ENCODE results near the gene AQP9.

DNA sequence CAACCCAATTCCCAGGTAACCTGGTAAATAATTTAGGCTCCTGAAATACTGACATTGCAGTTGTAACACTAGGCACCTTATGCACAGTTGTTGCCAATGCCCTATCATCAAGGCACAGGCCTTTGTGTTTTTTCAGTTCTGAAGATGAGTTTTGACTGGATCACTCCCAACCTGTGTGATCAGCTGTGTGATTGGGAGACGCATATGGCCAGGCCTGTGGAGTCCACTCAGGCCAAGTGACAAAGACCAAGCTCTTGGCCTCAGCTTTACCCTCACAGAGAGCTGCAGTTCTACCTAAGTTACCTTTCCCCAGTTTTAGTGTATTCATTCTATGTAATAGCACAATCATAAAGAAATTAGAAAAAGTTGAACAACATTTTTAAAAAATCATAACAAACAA is 19.2 kb upstream of the AQP9 start:
- TF ChIP-seq NFIC (IDR thresholded peaks at IDR 0.05) (no peak), CREB1 (IDR thresholded peaks at IDR 0.05; ENCODE audit: low read depth) (no peak), EP300 (IDR thresholded peaks at IDR 0.05; ENCODE audit: borderline replicate concordance) (no peak), CEBPB (IDR thresholded peaks at IDR 0.05) (no peak)

All from Ishikawa (cell line).